GM21526 (cell line): ENCODE data around the gene ZNF281.
"Not testable (repeated sequence)": the region's sequence is repeated elsewhere in the genome, so short reads cannot be mapped to it uniquely, and the experiment has no call there.

Source experiments
- ATAC-seq: cut with Tn5 transposase; IDR thresholded peaks from one replicate; pipeline ENCODE4 v1.9.1; 2021; ENCODE audit warnings: moderate library complexity; ENCODE audit not compliant: unreplicated experiment, low FRiP score

ZNF281 gene, protein sequence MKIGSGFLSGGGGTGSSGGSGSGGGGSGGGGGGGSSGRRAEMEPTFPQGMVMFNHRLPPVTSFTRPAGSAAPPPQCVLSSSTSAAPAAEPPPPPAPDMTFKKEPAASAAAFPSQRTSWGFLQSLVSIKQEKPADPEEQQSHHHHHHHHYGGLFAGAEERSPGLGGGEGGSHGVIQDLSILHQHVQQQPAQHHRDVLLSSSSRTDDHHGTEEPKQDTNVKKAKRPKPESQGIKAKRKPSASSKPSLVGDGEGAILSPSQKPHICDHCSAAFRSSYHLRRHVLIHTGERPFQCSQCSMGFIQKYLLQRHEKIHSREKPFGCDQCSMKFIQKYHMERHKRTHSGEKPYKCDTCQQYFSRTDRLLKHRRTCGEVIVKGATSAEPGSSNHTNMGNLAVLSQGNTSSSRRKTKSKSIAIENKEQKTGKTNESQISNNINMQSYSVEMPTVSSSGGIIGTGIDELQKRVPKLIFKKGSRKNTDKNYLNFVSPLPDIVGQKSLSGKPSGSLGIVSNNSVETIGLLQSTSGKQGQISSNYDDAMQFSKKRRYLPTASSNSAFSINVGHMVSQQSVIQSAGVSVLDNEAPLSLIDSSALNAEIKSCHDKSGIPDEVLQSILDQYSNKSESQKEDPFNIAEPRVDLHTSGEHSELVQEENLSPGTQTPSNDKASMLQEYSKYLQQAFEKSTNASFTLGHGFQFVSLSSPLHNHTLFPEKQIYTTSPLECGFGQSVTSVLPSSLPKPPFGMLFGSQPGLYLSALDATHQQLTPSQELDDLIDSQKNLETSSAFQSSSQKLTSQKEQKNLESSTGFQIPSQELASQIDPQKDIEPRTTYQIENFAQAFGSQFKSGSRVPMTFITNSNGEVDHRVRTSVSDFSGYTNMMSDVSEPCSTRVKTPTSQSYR

GRCh38 chr1:200409761-200410565, at the start of gene ZNF281:
TSS of gene ZNF281 (minus strand) at chr1:200410036. CDS start at chr1:200409705, 331 bp downstream.
- peak; percentile 94 for ATAC-seq

DNA sequence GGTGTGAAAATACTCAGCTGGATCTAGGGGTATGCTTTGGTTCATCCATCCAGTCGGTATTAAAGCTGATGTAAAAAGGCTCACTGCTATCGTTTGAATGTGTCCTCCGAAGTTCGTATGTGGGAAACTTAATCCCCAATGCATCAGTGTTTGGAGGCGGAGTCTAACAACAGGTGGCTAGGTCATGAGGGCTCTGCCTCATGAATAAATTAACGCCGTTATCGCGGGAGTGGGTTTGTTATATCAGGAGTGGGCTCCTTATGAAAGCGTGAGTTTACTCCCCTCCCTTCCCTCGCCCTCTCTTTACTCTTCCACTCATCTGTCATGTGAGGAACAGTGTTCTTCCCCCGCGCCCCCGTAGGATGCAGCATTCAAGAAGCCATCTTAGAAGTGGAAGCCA, 48.9 kb upstream of the ZNF281 start:
- ATAC-seq, result no peak

DNA sequence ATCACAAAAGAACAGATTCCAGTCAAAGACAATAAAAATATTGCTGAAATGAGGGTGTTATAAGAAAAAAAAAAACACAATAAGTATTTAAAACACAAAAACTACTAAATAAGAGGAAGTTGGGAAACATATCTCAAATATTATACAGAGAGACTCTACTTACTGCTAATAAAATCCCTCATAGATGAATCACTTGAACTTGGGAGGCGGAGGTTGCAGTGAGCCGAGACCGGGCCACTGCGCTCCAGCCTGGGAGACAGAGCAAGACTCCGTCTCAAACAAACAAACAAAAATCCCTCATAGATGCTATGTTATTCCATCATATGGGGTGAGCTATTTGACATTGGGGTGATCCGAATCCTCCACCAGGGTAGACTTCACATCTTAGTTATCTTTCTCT, 48.0 kb upstream of the ZNF281 start:
- ATAC-seq, result no peak

DNA sequence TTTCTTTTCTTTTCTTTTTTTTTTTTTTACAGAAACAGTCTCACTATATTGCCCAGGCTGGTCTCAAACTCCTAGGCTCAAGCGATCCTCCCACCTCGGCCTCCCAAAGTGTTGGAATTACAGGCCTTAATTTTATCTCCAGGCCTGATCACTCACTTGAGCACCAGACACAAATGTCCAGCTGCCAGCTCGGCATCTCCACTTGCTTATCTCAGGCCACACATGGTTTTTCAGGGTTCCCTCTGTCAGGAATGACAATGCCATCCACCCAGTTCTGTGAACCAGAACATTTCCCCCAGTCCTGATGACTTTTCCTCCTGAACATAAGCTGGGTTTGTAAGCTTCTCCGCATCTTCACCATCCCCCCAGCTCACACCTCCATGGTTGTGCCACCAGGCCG, 44.6 kb upstream of the ZNF281 start:
- ATAC-seq, result no peak

- ATAC-seq, result no peak
These were observed 43.7 kb upstream of the ZNF281 start for GRCh38 chr1:200453553-200453905.

DNA sequence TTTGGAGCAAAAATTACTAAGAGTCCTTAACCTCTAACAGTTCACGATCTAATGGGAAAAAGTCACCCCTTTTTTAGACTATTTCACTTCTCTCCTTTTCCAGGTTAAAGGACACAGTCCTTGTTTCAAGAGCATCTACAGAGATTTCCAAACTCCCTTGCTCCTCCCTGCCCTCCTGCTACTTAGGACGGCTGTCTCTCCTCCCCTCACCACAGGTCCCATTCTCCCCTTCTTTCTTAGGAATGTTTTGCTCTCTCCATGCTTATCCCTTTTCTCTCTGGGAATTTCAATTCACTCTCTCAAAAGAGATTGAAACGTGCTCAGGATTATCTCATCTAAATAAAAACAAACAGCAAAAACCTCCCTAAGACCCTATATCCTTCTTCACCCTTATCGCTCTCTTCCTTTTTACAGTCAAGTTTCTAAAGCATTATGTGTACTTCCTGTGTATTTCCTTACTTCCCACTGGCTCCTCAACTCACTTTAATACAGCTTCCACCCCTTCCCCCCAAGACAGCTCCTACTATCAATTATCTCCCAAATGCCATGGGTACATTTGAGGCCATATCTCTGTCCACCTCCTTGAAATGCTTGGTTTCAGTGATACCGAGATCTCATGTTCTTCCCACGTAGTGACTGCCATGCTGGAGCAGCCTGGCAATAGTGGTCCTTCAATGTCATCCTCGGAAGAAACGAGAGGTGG, 43.2 kb upstream of the ZNF281 start:
- no peak for ATAC-seq

GRCh38 chr1:200448034-200448762, 38.4 kb upstream of the ZNF281 start:
- peak; percentile 76 for ATAC-seq

DNA sequence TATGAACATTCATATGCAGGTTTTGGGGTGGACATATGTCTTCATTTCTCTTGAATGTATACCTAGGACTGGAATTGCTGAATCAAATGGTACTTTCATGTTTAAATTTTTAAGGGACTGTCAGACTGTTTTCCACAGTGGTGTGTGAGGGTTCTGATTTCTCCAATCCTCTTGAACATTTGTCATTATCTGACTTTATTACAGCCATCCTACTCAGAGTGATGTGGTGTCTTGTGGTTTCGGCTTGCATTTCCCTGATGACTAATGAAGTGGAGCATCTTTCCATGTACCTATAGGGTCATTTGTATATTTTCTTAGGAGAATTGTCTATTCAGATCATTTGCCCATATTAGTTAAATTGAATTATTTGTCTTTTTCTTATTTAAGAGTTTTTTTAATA, 35.4 kb upstream of the ZNF281 start:
- no peak for ATAC-seq

DNA sequence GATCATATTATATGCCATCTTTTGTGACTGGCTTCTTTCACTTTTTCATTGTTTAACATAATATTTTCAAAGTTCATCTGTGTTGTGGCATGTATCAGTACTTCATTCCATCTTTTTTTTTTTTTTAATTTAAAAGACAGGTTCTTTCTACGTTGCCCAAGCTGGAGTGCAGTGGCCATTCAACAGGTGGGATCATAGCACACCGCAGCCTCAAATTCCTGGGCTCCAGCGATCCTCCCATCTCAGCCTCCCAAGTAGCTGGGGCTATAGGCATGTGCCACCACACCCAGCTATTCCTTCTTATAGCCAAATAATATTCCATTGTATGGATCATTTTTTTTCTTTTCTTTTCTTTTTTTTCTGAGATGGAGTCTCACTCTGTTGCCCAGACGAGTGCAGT, 34.6 kb upstream of the ZNF281 start:
- ATAC-seq, result no peak

- no peak for ATAC-seq
These were observed 34.0 kb upstream of the ZNF281 start for GRCh38 chr1:200443860-200444259.

GRCh38 chr1:200442537-200443156, 32.8 kb upstream of the ZNF281 start:
- ATAC-seq, result no peak

- ATAC-seq, result no peak
These were observed 32.2 kb upstream of the ZNF281 start for GRCh38 chr1:200442023-200442422.

DNA sequence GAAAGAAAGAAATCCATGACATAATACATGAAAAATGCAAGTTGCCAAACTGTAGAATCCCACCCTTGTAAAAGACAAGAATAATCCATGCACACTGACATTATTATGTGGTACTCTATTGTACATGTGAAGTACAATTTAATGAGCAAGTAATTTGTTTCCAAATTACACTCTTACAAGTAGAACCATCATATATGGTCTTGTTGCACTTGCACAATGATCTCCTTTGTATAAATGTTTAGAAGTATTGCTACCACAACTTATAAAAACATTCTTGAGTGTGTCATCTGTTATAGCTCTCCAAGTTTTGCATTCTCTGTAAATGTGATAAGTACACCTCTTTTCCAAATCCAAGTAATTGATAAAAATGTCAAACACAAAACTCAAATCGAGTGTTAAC, 29.1 kb upstream of the ZNF281 start:
- no peak for ATAC-seq

GRCh38 chr1:200438413-200438812, 28.6 kb upstream of the ZNF281 start:
- ATAC-seq, result not testable (repeated sequence)

GRCh38 chr1:200437556-200438203, 27.8 kb upstream of the ZNF281 start:
- peak; percentile 81 for ATAC-seq

- no peak for ATAC-seq
These were observed 27.3 kb upstream of the ZNF281 start for GRCh38 chr1:200437088-200437487.

DNA sequence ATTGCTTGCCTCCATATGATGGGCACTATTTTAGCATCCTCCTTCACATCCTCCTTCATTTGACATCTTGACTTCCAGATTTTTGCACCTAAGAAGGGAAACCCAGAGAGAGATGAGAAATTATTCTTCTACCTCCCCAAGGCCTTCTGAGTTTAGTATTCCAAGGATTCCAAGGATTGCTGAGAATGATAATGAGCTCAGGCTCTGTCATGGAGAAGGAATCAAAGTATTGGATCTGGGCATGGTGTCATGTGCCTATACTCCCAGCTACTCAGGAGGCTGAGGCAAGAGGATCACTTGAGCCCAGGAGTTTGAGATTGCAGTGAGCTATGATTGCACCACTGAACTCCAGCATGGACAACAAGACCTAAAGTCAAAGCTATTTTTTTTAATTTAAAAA, 26.6 kb upstream of the ZNF281 start:
- ATAC-seq, result no peak

GRCh38 chr1:200435200-200435780, 25.5 kb upstream of the ZNF281 start:
- ATAC-seq, result no peak
